Calu3 (cell line): ENCODE data around the gene HCN2. TPM values are rescaled to one million over a fixed set of nuclear protein-coding genes. Genes with fewer than 3 reads are reported as not detected.

Source experiments
- BruUV-seq: library from RNA; stranded (reverse); fragments of 400-500 nt; replicated peaks from 2 replicates; lab custom pipeline; 2021; lab: Mats Ljungman, UMichigan
- CTCF ChIA-PET: fragments of 300-600 bp; sonication (Branson Sonifier 250); formaldehyde crosslinking; loops from one replicate; lab custom pipeline; 2022; ENCODE audit warnings: antibody characterized with exemption; lab: Charles Lee
- DNase-seq: peaks from one replicate; pipeline ENCODE4 v3.0.0; 2022
- H3K27ac Mint-ChIP-seq: one replicate; pipeline ENCODE4 v1.8.0; 2022; ENCODE audit warnings: mixed read lengths; ENCODE audit not compliant: unreplicated experiment
- H3K27me3 Mint-ChIP-seq: one replicate; pipeline ENCODE4 v1.8.0; 2022; ENCODE audit warnings: mixed read lengths; ENCODE audit not compliant: unreplicated experiment
- H3K36me3 Mint-ChIP-seq: one replicate; pipeline ENCODE4 v1.8.0; 2022; ENCODE audit warnings: mild to moderate bottlenecking, moderate library complexity, mixed read lengths; ENCODE audit not compliant: insufficient read depth, unreplicated experiment
- H3K4me1 Mint-ChIP-seq: one replicate; pipeline ENCODE4 v1.8.0; 2022; ENCODE audit warnings: mild to moderate bottlenecking, low read depth, mixed read lengths; ENCODE audit not compliant: unreplicated experiment
- H3K4me3 Mint-ChIP-seq: one replicate; pipeline ENCODE4 v1.8.0; 2022; ENCODE audit warnings: mild to moderate bottlenecking, low read depth, moderate library complexity, mixed read lengths; ENCODE audit not compliant: unreplicated experiment
- H3K9me3 Mint-ChIP-seq: one replicate; pipeline ENCODE4 v1.8.0; 2022; ENCODE audit warnings: low read depth, mixed read lengths; ENCODE audit not compliant: unreplicated experiment
- CTCF ChIP-seq: fragments of 200-600 bp; IDR thresholded peaks from one replicate; pipeline ENCODE4 v1.8.0; 2022; ENCODE audit warnings: antibody characterized with exemption; ENCODE audit not compliant: unreplicated experiment
- intact Hi-C: fragments of 100-400 bp; cut with micrococcal nuclease; formaldehyde crosslinking; loops from one replicate; pipeline ENCODE4 v1.10.0; 2022; ENCODE audit not compliant: unreplicated experiment
- total RNA-seq: library from RNA; stranded (reverse); gene quantifications from 2 replicates; pipeline ENCODE4 v1.2.3, GENCODE V29; 2022

Gene HCN2
- total RNA-seq, 1 experiment from 2014 or later, result 0.09 TPM

DNA sequence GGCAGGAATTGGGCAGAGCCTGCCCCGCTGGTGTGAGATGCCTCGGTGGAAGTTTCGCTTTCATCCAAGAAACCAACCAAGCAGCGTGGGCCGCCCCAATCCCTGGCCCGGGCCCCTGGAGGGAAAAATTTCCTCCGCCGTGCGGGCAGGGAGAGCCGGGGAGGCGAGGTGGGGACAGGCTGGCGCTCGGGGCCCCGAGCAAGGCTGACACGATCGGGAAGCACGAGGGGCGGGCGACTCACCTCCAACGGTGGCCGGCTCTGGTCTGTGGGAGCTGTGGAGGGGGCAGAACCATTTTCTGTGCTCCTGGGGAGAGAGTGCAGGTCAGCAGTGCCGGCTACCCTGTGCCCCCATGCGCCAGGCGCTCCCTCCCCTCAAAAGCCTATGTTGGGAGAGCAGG is 62.3 kb downstream of the HCN2 start:
- no TSS peak for BruUV-seq
- no peak for DNase-seq
- Mint-ChIP-seq H3K9me3 (no peaks in the 10 kb centered on the region), H3K36me3 (peaks cover 29% of the 10 kb centered on the region), H3K27me3 (no peaks in the 10 kb centered on the region), H3K27ac (no peak overlapping the region), H3K4me1 (no peaks in the 10 kb centered on the region), H3K4me3 (no peak overlapping the region)
- CTCF ChIA-PET, result no interaction called here
- no peak for TF ChIP-seq CTCF
- intact Hi-C loops, result no loop called here

DNA sequence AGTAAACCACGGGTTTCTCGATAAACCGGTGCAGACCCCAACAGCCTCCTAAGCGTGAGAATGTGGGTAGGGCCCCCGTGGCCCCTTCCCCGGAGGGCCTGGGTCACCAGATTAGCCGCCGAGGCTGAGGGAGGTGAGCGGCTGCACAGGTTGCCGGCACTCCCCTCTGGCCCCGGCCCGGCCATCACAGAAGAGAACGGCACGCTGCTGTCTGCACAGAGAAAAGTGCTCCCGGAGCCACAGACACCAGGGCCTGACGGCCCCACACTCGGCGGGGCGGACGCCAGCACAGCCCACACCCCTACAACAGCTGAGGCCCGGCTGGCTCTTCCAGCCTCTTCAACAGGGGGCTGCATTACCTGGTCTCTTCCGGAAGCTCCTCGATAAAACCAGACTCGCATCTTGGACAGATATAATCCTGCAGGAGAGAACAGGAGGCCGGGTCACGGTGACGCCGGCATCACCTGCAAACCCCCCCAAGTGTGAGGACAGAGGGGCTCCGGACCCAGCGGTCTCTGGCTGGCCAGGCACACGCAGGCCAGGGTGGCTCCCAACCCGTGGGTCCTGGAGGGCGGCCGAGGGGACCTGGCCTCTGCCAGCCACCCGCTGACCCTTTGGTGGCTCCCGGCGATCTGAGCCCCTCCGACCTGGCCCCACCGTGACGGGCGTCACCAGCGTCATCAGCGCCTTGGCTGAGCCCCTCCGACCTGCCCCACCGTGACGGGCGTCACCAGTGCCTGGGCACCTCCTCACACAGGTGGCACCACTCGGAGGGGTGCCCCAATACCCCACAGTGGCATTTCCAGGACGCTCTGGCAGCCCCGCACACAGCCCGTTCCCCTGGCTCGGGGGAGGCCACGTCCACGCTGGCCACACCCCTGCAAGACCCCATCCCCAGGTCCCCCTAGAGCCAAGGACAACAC is 63.0 kb downstream of the HCN2 start:
- Mint-ChIP-seq H3K4me3 (no peak overlapping the region), H3K36me3 (peaks cover 29% of the 10 kb centered on the region), H3K4me1 (no peaks in the 10 kb centered on the region), H3K9me3 (no peaks in the 10 kb centered on the region), H3K27ac (no peak overlapping the region), H3K27me3 (no peaks in the 10 kb centered on the region)
- intact Hi-C loops, result no loop called here
- no peak for TF ChIP-seq CTCF
- CTCF ChIA-PET, result no interaction called here
- DNase-seq, result no peak
- BruUV-seq, result no TSS peak

GRCh38 chr19:653425-653824 is 63.7 kb downstream of the HCN2 start:
- CTCF ChIA-PET, result no interaction called here
- intact Hi-C loops, result no loop called here
- Mint-ChIP-seq H3K9me3 (no peaks in the 10 kb centered on the region), H3K36me3 (peaks cover 29% of the 10 kb centered on the region), H3K27me3 (no peaks in the 10 kb centered on the region), H3K27ac (no peak overlapping the region), H3K4me3 (no peak overlapping the region), H3K4me1 (no peaks in the 10 kb centered on the region)
- no peak for DNase-seq
- BruUV-seq, result no TSS peak
- no peak for TF ChIP-seq CTCF

DNA sequence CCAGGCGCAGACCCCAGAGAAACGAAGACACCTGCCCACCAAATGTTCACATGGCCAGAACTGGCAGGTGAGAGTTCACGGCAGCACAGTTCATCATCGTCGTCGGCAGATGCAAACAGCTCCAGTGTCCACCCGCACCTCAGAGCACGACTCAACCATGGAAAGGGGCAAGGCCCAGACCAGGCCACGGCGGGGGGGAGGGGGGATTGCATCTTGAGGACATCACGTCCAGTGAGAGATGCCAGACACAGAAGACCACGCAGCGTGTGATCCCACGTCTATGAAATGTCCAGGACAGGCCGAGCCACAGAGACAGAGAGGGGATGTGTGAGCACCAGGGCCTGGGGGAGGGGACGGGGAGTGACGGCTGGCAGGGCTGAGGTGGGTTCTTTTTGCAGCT is 66.0 kb downstream of the HCN2 start:
- DNase-seq, result no peak
- intact Hi-C loops, result no loop called here
- Mint-ChIP-seq H3K27ac (no peak overlapping the region), H3K9me3 (no peaks in the 10 kb centered on the region), H3K4me1 (peaks cover 4% of the 10 kb centered on the region), H3K36me3 (peaks cover 34% of the 10 kb centered on the region), H3K27me3 (no peaks in the 10 kb centered on the region), H3K4me3 (no peak overlapping the region)
- CTCF ChIA-PET, result no interaction called here
- BruUV-seq, result no TSS peak
- no peak for TF ChIP-seq CTCF
